CD14-positive monocyte (primary cell): ENCODE data around the gene TRIM31. TPM values are rescaled to one million over a fixed set of nuclear protein-coding genes. Genes with fewer than 3 reads are reported as not detected.

Experiments
- DNase-seq, 3 donors: peaks; one replicate each; pipeline ENCODE4 v3.0.0-alpha.2; 2011 to 2022
- H2AFZ ChIP-seq: 2 replicates; pipeline ENCODE4 v1.6.0; 2012; ENCODE audit warnings: mild to moderate bottlenecking, low read depth, low read length, inconsistent platforms; ENCODE audit not compliant: insufficient read depth, poor library complexity, severe bottlenecking
- H3K27ac ChIP-seq, 2 donors: 1 replicate in 1 of 2; 2 replicates in 1 of 2; pipeline ENCODE4 v1.5.1; 2012 to 2013; ENCODE audit warnings: low read length in 2 of 2, control low read depth in 1 of 2, inconsistent platforms in 1 of 2, low read depth in 1 of 2, mild to moderate bottlenecking in 1 of 2
- H3K27me3 ChIP-seq, 2 donors: one replicate each; pipeline versions ENCODE4 v1.6.0 to v1.6.1; 2011 to 2013; ENCODE audit warnings: low read length in 2 of 2; ENCODE audit not compliant: control insufficient read depth in 2 of 2, insufficient read depth in 2 of 2
- H3K36me3 ChIP-seq, 2 donors: replicated peaks in 1 of 2; 1 replicate in 1 of 2; 2 replicates in 1 of 2; pipeline versions ENCODE4 v1.5.1 to v1.6.1; 2012 to 2013; ENCODE audit warnings: low read length in 2 of 2, control low read depth in 1 of 2, inconsistent platforms in 1 of 2, mild to moderate bottlenecking in 1 of 2; ENCODE audit not compliant: insufficient read depth in 2 of 2, control insufficient read depth in 1 of 2
- H3K4me1 ChIP-seq, 2 donors: 1 replicate in 1 of 2; 2 replicates in 1 of 2; pipeline versions ENCODE4 v1.5.1 to v1.6.1; 2012 to 2013; ENCODE audit warnings: low read length in 2 of 2, control low read depth in 1 of 2, inconsistent platforms in 1 of 2, mild to moderate bottlenecking in 1 of 2, moderate library complexity in 1 of 2; ENCODE audit not compliant: insufficient read depth in 2 of 2, control insufficient read depth in 1 of 2
- H3K4me2 ChIP-seq: replicated peaks from 2 replicates; pipeline ENCODE3; 2012; ENCODE audit warnings: low read length, moderate library complexity, mild to moderate bottlenecking; ENCODE audit not compliant: poor library complexity, severe bottlenecking; ENCODE audit errors: extremely low read depth
- H3K4me3 ChIP-seq, 3 experiments: fragments of 200-600 bp in 1 of 3; sonication (generic) in 1 of 3; replicated peaks in 1 of 3; 1 replicate in 2 of 3; 2 replicates in 1 of 3; pipeline ENCODE4 v1.5.1; 2011 to 2013; ENCODE audit warnings: low read length in 3 of 3, mild to moderate bottlenecking in 3 of 3, control low read depth in 2 of 3, low read depth in 2 of 3, inconsistent platforms in 1 of 3, moderate library complexity in 1 of 3
- H3K79me2 ChIP-seq: 2 replicates; pipeline ENCODE4 v1.6.0; 2012; ENCODE audit warnings: mild to moderate bottlenecking, control low read depth, inconsistent platforms, low read length, moderate library complexity; ENCODE audit not compliant: insufficient read depth
- H3K9ac ChIP-seq: 2 replicates; pipeline ENCODE4 v1.6.0; 2017; ENCODE audit warnings: low read length, mild to moderate bottlenecking; ENCODE audit not compliant: insufficient read depth, poor library complexity, severe bottlenecking
- H3K9me3 ChIP-seq, 2 donors: replicated peaks in 1 of 2; 1 replicate in 1 of 2; 2 replicates in 1 of 2; pipeline versions ENCODE4 v1.5.1 to v1.6.1; 2012 to 2013; ENCODE audit warnings: low read length in 2 of 2, control low read depth in 1 of 2; ENCODE audit not compliant: control insufficient read depth in 1 of 2, insufficient read depth in 1 of 2
- H4K20me1 ChIP-seq: 2 replicates; pipeline ENCODE4 v1.6.0; 2012; ENCODE audit warnings: mild to moderate bottlenecking, low read length, control low read depth, moderate library complexity; ENCODE audit not compliant: insufficient read depth
- H3K27ac Mint-ChIP-seq, 7 donors: one replicate each; pipeline ENCODE4 v1.8.0; 2020; ENCODE audit warnings: mild to moderate bottlenecking in 7 of 7, mixed read lengths in 7 of 7, moderate library complexity in 6 of 7, inconsistent platforms in 2 of 7
- H3K27me3 Mint-ChIP-seq, 3 donors: one replicate each; pipeline ENCODE4 v1.8.0; 2021 to 2022; ENCODE audit warnings: low read depth in 3 of 3, mild to moderate bottlenecking in 3 of 3, mixed read lengths in 3 of 3, moderate library complexity in 3 of 3, inconsistent platforms in 1 of 3
- H3K36me3 Mint-ChIP-seq, 2 donors: one replicate each; pipeline ENCODE4 v1.8.0; 2020; ENCODE audit warnings: mixed read lengths in 2 of 2, inconsistent platforms in 1 of 2, mild to moderate bottlenecking in 1 of 2
- H3K4me1 Mint-ChIP-seq: one replicate; pipeline ENCODE4 v1.8.0; 2020; ENCODE audit warnings: mild to moderate bottlenecking, mixed read lengths
- H3K4me3 Mint-ChIP-seq, 2 donors: one replicate each; pipeline ENCODE4 v1.8.0; 2020; ENCODE audit warnings: mild to moderate bottlenecking in 2 of 2, mixed read lengths in 2 of 2, moderate library complexity in 1 of 2
- H3K9me3 Mint-ChIP-seq, 7 donors: one replicate each; pipeline ENCODE4 v1.8.0; 2020 to 2022; ENCODE audit warnings: mixed read lengths in 7 of 7, mild to moderate bottlenecking in 6 of 7, moderate library complexity in 6 of 7, inconsistent platforms in 2 of 7
- CTCF ChIP-seq: fragments of 200-600 bp; IDR thresholded peaks from one replicate; pipeline ENCODE4 v1.8.0; 2022; ENCODE audit warnings: antibody characterized with exemption, mild to moderate bottlenecking
- WGBS: methylation state at CpG from one replicate; pipeline ENCODE4 v1.1.5; 2013; ENCODE audit warnings: missing lambda C conversion rate; ENCODE audit not compliant: insufficient coverage; 5-methylcytosine and 5-hydroxymethylcytosine counted together
- intact Hi-C, 2 donors: fragments of 100-400 bp; cut with micrococcal nuclease; formaldehyde crosslinking; loops; one replicate each; pipeline versions ENCODE4 v1.15.0 to v1.15.1; 2023
- polyA plus RNA-seq, 3 donors: library from polyadenylated mRNA; depleted of rRNA in 1 of 3; unstranded in 2 of 3; stranded (reverse) in 1 of 3; fragments of 300-500 nt in 2 of 3; fragments of >200 nt in 1 of 3; fragmentation: Illumina TruSeq in 2 of 3; gene quantifications; 1 replicate in 2 of 3; 2 replicates in 1 of 3; pipeline ENCODE4 v1.2.3, GENCODE V29; 2012 to 2021

The TRIM31 gene
- polyA plus RNA-seq, 3 donors = not detected

- Histone ChIP-seq H2AFZ (peak overlapping the region; percentile 51), H3K79me2 (no peaks in the 10 kb centered on the region), H3K27ac (no peak overlapping the region), H3K27me3 (no peaks in the 10 kb centered on the region), H3K36me3 (no peaks in the 10 kb centered on the region), H4K20me1 (no peaks in the 10 kb centered on the region), H3K9ac (no peak overlapping the region), H3K9me3 (no peaks in the 10 kb centered on the region), H3K4me3 (no peak overlapping the region), H3K4me1 (peaks cover 14 to 24% of the 10 kb centered on the region in 2 donors), H3K4me2 (no peak overlapping the region)
- peaks cover 25% of the 10 kb centered on the region for H3K4me1 Mint-ChIP-seq
- H3K9me3 Mint-ChIP-seq = peaks cover 0 to 3% (median 0%) of the 10 kb centered on the region in 7 donors
- peaks cover 0 to 2% (median 1%) of the 10 kb centered on the region in 3 donors for H3K27me3 Mint-ChIP-seq
- intact Hi-C loops = no loop called here
- H3K36me3 Mint-ChIP-seq = no peaks in the 10 kb centered on the region
- H3K4me3 Mint-ChIP-seq = no peak overlapping the region
- peak overlapping the region in 1 of 7 donors; percentile 61 for H3K27ac Mint-ChIP-seq
- TF ChIP-seq CTCF = no peak
- DNase-seq = no peak
- whole genome bisulfite sequencing = 0% methylated on average over 2 of the region's 3 CpGs
These were observed 38.7 kb upstream of the TRIM31 start for GRCh38 chr6:30151580-30151979.

GRCh38 chr6:30150671-30151395 lies 37.9 kb upstream of the TRIM31 start:
- no peak overlapping the region for H3K27ac Mint-ChIP-seq
- no peaks in the 10 kb centered on the region for H3K36me3 Mint-ChIP-seq
- no peak overlapping the region for H3K9ac ChIP-seq
- peak overlapping the region; percentile 51 for H2AFZ ChIP-seq
- H3K27me3 Mint-ChIP-seq = peaks cover 0 to 3% (median 2%) of the 10 kb centered on the region in 3 donors
- no peaks in the 10 kb centered on the region for H4K20me1 ChIP-seq
- no peaks in the 10 kb centered on the region for H3K27me3 ChIP-seq
- H3K36me3 ChIP-seq = no peaks in the 10 kb centered on the region
- H3K4me1 ChIP-seq = peaks cover 10 to 19% of the 10 kb centered on the region in 2 donors
- DNase-seq = no peak
- H3K4me3 Mint-ChIP-seq = no peak overlapping the region
- H3K9me3 ChIP-seq = no peaks in the 10 kb centered on the region
- H3K9me3 Mint-ChIP-seq = peaks cover 0 to 3% (median 0%) of the 10 kb centered on the region in 7 donors
- TF ChIP-seq CTCF = no peak
- 94% methylated on average over 7 of the region's 10 CpGs for WGBS
- H3K27ac ChIP-seq = no peak overlapping the region
- intact Hi-C loops = no loop called here
- H3K4me1 Mint-ChIP-seq = peaks cover 19% of the 10 kb centered on the region
- no peaks in the 10 kb centered on the region for H3K79me2 ChIP-seq
- H3K4me3 ChIP-seq = no peak overlapping the region
- H3K4me2 ChIP-seq = no peak overlapping the region
